Testis (tissue), 2 donors: ENCODE measurements around the gene DTNA.

Experiments used
- CTCF ChIP-seq, 3 experiments: fragments of 450-650 bp in 2 of 3; fragments of 200-600 bp in 1 of 3; sonication (generic) in 1 of 3; IDR thresholded peaks; one replicate each; pipeline ENCODE4 v1.5.1; 2016 to 2019; ENCODE audit warnings: antibody characterized with exemption in 3 of 3, mild to moderate bottlenecking in 2 of 3, moderate library complexity in 1 of 3
- POLR2A ChIP-seq: fragments of 450-650 bp; IDR thresholded peaks from one replicate; pipeline ENCODE4 v1.6.1; 2017; ENCODE audit warnings: antibody characterized with exemption, mild to moderate bottlenecking, moderate library complexity

- TF ChIP-seq CTCF (IDR thresholded peaks at IDR 0.05), result no peak
- TF ChIP-seq POLR2A, result no peak
Observed at GRCh38 chr18:34936772-34937171, 226.7 kb downstream of the DTNA start.
